Naive B cell (primary cell): ENCODE results near the gene GABRR2. TPM values are rescaled to one million over a fixed set of nuclear protein-coding genes. Genes with fewer than 3 reads are reported as not detected.

ENCODE experiments used
- ATAC-seq, 2 donors: fragments of 150-1000 bp; cut with Tn5 transposase; 2 replicates each; pipeline ENCODE4 v1.10.0; 2021; ENCODE audit warnings: low read depth in 2 of 2, mild to moderate bottlenecking in 2 of 2, moderate library complexity in 2 of 2
- DNase-seq: peaks from one replicate; pipeline ENCODE4 v3.0.0; 2022
- H3K27ac Mint-ChIP-seq, 6 donors: one replicate each; pipeline ENCODE4 v1.8.0; 2020 to 2022; ENCODE audit warnings: mild to moderate bottlenecking in 6 of 6, mixed read lengths in 6 of 6, moderate library complexity in 5 of 6, inconsistent platforms in 2 of 6
- H3K27me3 Mint-ChIP-seq, 3 donors: one replicate each; pipeline ENCODE4 v1.8.0; 2021 to 2022; ENCODE audit warnings: mixed read lengths in 3 of 3, mild to moderate bottlenecking in 1 of 3
- H3K36me3 Mint-ChIP-seq, 2 donors: one replicate each; pipeline ENCODE4 v1.8.0; 2020 to 2022; ENCODE audit warnings: mixed read lengths in 2 of 2, inconsistent platforms in 1 of 2, mild to moderate bottlenecking in 1 of 2
- H3K4me1 Mint-ChIP-seq, 3 donors: one replicate each; pipeline ENCODE4 v1.8.0; 2020 to 2022; ENCODE audit warnings: mixed read lengths in 3 of 3, inconsistent platforms in 1 of 3, mild to moderate bottlenecking in 1 of 3, moderate library complexity in 1 of 3
- H3K4me3 Mint-ChIP-seq, 8 donors: one replicate each; pipeline ENCODE4 v1.8.0; 2020 to 2022; ENCODE audit warnings: mild to moderate bottlenecking in 8 of 8, mixed read lengths in 8 of 8, moderate library complexity in 8 of 8, inconsistent platforms in 2 of 8
- H3K9me3 Mint-ChIP-seq, 7 donors: one replicate each; pipeline ENCODE4 v1.8.0; 2020 to 2022; ENCODE audit warnings: mixed read lengths in 7 of 7, mild to moderate bottlenecking in 5 of 7, inconsistent platforms in 2 of 7, moderate library complexity in 1 of 7
- polyA plus RNA-seq, 6 donors: library from polyadenylated mRNA; unstranded; fragments of 300-500 nt; fragmentation: Illumina TruSeq; gene quantifications; one replicate each; pipeline ENCODE4 v1.2.3, GENCODE V29; 2021; ENCODE audit warnings: low read depth in 6 of 6

Gene GABRR2
- polyA plus RNA-seq, 6 donors from 2014 or later: 0.49 TPM; not detected in 5

GRCh38 chr6:89257781-89258180 lies 57.3 kb downstream of the GABRR2 start:
- peaks cover 0 to 2% (median 0%) of the 10 kb centered on the region in 7 donors for H3K9me3 Mint-ChIP-seq
- H3K4me1 Mint-ChIP-seq: peaks cover 14 to 24% (median 21%) of the 10 kb centered on the region in 3 donors
- H3K4me3 Mint-ChIP-seq: no peak overlapping the region
- H3K27me3 Mint-ChIP-seq: no peaks in the 10 kb centered on the region
- H3K36me3 Mint-ChIP-seq: no peaks in the 10 kb centered on the region
- no peak for DNase-seq
- H3K27ac Mint-ChIP-seq: peak overlapping the region in 1 of 6 donors; percentile 13
- no peak for ATAC-seq

- H3K36me3 Mint-ChIP-seq: no peaks in the 10 kb centered on the region
- no peaks in the 10 kb centered on the region for H3K27me3 Mint-ChIP-seq
- H3K27ac Mint-ChIP-seq: no peak overlapping the region
Observed at GRCh38 chr6:89257346-89257745, 57.8 kb downstream of the GABRR2 start.

GRCh38 chr6:89255417-89255816 lies 59.7 kb downstream of the GABRR2 start:
- Mint-ChIP-seq H3K27ac (no peak overlapping the region), H3K4me1 (peaks cover 9 to 17% (median 11%) of the 10 kb centered on the region in 3 donors), H3K36me3 (no peaks in the 10 kb centered on the region), H3K27me3 (no peaks in the 10 kb centered on the region), H3K4me3 (no peak overlapping the region), H3K9me3 (peaks cover 0 to 2% (median 0%) of the 10 kb centered on the region in 7 donors)
- DNase-seq (no peak), ATAC-seq (no peak)

More at GRCh38 chr6:89257346-89257745, 57.8 kb downstream of the GABRR2 start:
- Mint-ChIP-seq H3K4me1 (peaks cover 14 to 24% (median 21%) of the 10 kb centered on the region in 3 donors), H3K9me3 (peaks cover 0 to 2% (median 0%) of the 10 kb centered on the region in 7 donors), H3K4me3 (no peak overlapping the region)
- DNase-seq (no peak), ATAC-seq (no peak)

- peaks cover 4 to 8% (median 6%) of the 10 kb centered on the region in 3 donors for H3K4me1 Mint-ChIP-seq
- H3K36me3 Mint-ChIP-seq: no peaks in the 10 kb centered on the region
- DNase-seq: no peak
- peaks cover 0 to 2% (median 0%) of the 10 kb centered on the region in 7 donors for H3K9me3 Mint-ChIP-seq
- H3K27ac Mint-ChIP-seq: no peak overlapping the region
- no peak overlapping the region for H3K4me3 Mint-ChIP-seq
- H3K27me3 Mint-ChIP-seq: no peaks in the 10 kb centered on the region
- ATAC-seq: no peak
Observed at GRCh38 chr6:89254569-89254968, 60.5 kb downstream of the GABRR2 start.

GRCh38 chr6:89252907-89253306 lies 62.2 kb downstream of the GABRR2 start:
- DNase-seq: no peak
- Mint-ChIP-seq H3K27me3 (peaks cover 0 to 6% (median 0%) of the 10 kb centered on the region in 3 donors), H3K27ac (peak overlapping the region in 1 of 6 donors; percentile 2), H3K36me3 (no peaks in the 10 kb centered on the region), H3K4me3 (no peak overlapping the region), H3K9me3 (peaks cover 0 to 2% (median 0%) of the 10 kb centered on the region in 7 donors), H3K4me1 (no peaks in the 10 kb centered on the region)
- ATAC-seq: no peak

GRCh38 chr6:89251976-89252375 lies 63.1 kb downstream of the GABRR2 start:
- H3K27ac Mint-ChIP-seq: no peak overlapping the region
- no peak for ATAC-seq
- H3K4me3 Mint-ChIP-seq: no peak overlapping the region

GRCh38 chr6:89251170-89251569 lies 63.9 kb downstream of the GABRR2 start:
- H3K4me3 Mint-ChIP-seq: no peak overlapping the region
- DNase-seq (no peak), ATAC-seq (no peak)
- H3K4me1 Mint-ChIP-seq: no peaks in the 10 kb centered on the region
- no peaks in the 10 kb centered on the region for H3K36me3 Mint-ChIP-seq
- peaks cover 0 to 8% (median 0%) of the 10 kb centered on the region in 7 donors for H3K9me3 Mint-ChIP-seq
- H3K27ac Mint-ChIP-seq: no peak overlapping the region
- H3K27me3 Mint-ChIP-seq: peaks cover 0 to 12% (median under 1%) of the 10 kb centered on the region in 3 donors

More at GRCh38 chr6:89251976-89252375, 63.1 kb downstream of the GABRR2 start:
- Mint-ChIP-seq H3K27me3 (peaks cover 0 to 6% (median 0%) of the 10 kb centered on the region in 3 donors), H3K9me3 (peaks cover 0 to 2% (median 0%) of the 10 kb centered on the region in 7 donors), H3K4me1 (no peaks in the 10 kb centered on the region), H3K36me3 (no peaks in the 10 kb centered on the region)
- no peak for DNase-seq

- Mint-ChIP-seq H3K4me1 (no peaks in the 10 kb centered on the region), H3K36me3 (no peaks in the 10 kb centered on the region), H3K9me3 (peaks cover 0 to 8% (median 0%) of the 10 kb centered on the region in 7 donors), H3K4me3 (no peak overlapping the region), H3K27me3 (peaks cover 0 to 14% (median 8%) of the 10 kb centered on the region in 3 donors), H3K27ac (no peak overlapping the region)
- ATAC-seq (no peak), DNase-seq (no peak)
Observed at GRCh38 chr6:89250239-89250638, 64.9 kb downstream of the GABRR2 start.

GRCh38 chr6:89244241-89244985 lies 70.7 kb downstream of the GABRR2 start:
- DNase-seq: no peak
- Mint-ChIP-seq H3K4me1 (peaks cover 13 to 15% (median 13%) of the 10 kb centered on the region in 3 donors), H3K4me3 (no peak overlapping the region), H3K27me3 (peaks cover 8 to 25% (median 22%) of the 10 kb centered on the region in 3 donors), H3K27ac (peak overlapping the region in 1 of 6 donors; percentile 25), H3K36me3 (no peaks in the 10 kb centered on the region), H3K9me3 (peaks cover 0 to 8% (median 0%) of the 10 kb centered on the region in 7 donors)
- no peak for ATAC-seq

GRCh38 chr6:89243331-89243629 lies 71.8 kb downstream of the GABRR2 start:
- Mint-ChIP-seq H3K4me1 (peaks cover 18 to 20% (median 19%) of the 10 kb centered on the region in 3 donors), H3K36me3 (no peaks in the 10 kb centered on the region), H3K4me3 (no peak overlapping the region), H3K9me3 (peaks cover 0 to 8% (median under 1%) of the 10 kb centered on the region in 7 donors), H3K27me3 (peaks cover 12 to 28% (median 22%) of the 10 kb centered on the region in 3 donors), H3K27ac (no peak overlapping the region)
- DNase-seq (no peak), ATAC-seq (no peak)

- H3K9me3 Mint-ChIP-seq: peaks cover 0 to 8% (median 3%) of the 10 kb centered on the region in 7 donors
- peak; percentile 82 to 87 for ATAC-seq
- H3K27ac Mint-ChIP-seq: peak overlapping the region in 1 of 6 donors; percentile 95
- peaks cover 18 to 20% (median 19%) of the 10 kb centered on the region in 3 donors for H3K4me1 Mint-ChIP-seq
- H3K36me3 Mint-ChIP-seq: no peaks in the 10 kb centered on the region
- H3K27me3 Mint-ChIP-seq: peaks cover 18 to 34% (median 26%) of the 10 kb centered on the region in 3 donors
- H3K4me3 Mint-ChIP-seq: peak overlapping the region in 1 of 8 donors; percentile 48
- peak; percentile 33 for DNase-seq
Observed at GRCh38 chr6:89242574-89243330, 72.3 kb downstream of the GABRR2 start.

GRCh38 chr6:89239338-89239737 lies 75.8 kb downstream of the GABRR2 start:
- Mint-ChIP-seq H3K4me1 (peaks cover 18 to 20% (median 19%) of the 10 kb centered on the region in 3 donors), H3K4me3 (peak overlapping the region in 1 of 8 donors; percentile 14), H3K36me3 (peaks cover 0 to 10% of the 10 kb centered on the region in 2 donors), H3K27ac (no peak overlapping the region), H3K27me3 (peaks cover 9 to 42% (median 28%) of the 10 kb centered on the region in 3 donors), H3K9me3 (peaks cover 0 to 24% (median 16%) of the 10 kb centered on the region in 7 donors)
- ATAC-seq (peak in 1 of 2 donors; percentile 37), DNase-seq (no peak)

- Mint-ChIP-seq H3K9me3 (peaks cover 0 to 35% (median 16%) of the 10 kb centered on the region in 7 donors), H3K27ac (no peak overlapping the region), H3K4me1 (peaks cover 16 to 22% (median 19%) of the 10 kb centered on the region in 3 donors), H3K4me3 (no peak overlapping the region), H3K36me3 (peaks cover 0 to 10% of the 10 kb centered on the region in 2 donors), H3K27me3 (peaks cover 26 to 42% (median 36%) of the 10 kb centered on the region in 3 donors)
- no peak for ATAC-seq
- DNase-seq: no peak
Observed at GRCh38 chr6:89237158-89237557, 77.9 kb downstream of the GABRR2 start.
